ENCODE data around the gene CCDC197.

The CCDC197 gene

DNA sequence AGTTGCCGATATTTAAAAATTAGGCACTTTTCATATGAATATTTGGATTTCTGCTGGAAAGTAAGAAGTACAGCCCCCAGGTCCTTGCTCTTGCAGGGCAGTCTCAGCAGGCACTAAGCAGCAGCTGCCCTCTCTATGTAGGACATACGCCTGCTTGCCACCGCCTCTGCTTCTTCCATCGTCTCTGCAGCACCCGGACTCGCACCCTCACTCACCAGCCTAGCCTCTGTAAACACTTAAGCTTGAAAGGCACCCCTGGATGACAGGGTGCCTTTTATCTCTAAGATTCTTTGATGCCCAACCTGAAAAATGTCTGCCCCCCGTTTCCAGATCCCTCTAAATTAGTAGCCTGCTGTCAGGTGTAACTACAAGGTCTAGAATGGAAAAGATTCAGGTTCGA lies 48.0 kb downstream of the CCDC197 start:
- no peak for DNase-seq

GRCh38 chr14:94045563-94046345 lies 48.7 kb downstream of the CCDC197 start:
- DNase-seq: no peak

GRCh38 chr14:94046696-94047250 lies 49.7 kb downstream of the CCDC197 start:
- DNase-seq: no peak

DNA sequence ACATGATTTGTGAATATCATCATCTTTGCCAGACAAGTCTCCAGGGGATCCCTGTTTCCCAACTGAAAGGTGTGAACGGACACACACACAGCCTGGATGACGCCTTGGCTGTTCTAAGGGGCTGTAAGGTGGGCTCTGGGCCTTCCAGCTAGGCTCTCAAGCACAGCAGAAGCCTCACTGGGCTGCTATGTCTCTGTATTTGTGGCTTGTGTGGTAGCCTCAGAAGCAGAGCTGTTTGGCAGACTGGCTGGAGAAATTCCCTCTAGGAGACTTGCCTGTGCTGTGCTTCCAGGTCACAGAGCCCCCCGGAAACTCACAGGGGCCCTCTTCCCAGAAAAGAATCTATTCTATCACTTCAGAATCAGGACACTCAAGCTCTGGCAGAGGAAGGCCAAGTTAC lies 50.5 kb downstream of the CCDC197 start:
- DNase-seq: no peak

GRCh38 chr14:94048691-94049624 lies 51.9 kb downstream of the CCDC197 start:
- DNase-seq: no peak

DNA sequence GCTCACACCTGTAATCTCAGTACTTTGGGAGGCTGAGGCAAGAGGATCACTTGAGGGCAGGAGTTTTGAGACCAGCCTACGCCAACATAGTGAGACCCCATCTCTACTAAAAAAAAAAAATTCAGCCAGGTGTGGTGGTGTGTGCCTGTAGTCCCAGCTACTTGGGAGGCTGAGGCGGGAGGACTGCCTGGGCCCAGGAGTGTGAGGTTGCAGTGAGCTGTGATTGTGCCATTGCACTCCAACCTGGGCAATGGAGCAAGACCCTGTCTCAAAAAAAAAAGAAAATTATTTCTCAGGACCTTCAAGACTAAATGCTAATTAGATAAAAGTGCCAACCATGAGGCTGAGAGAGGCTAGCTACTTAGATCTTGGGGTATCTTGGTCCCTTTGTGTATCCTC lies 52.5 kb downstream of the CCDC197 start:
- DNase-seq: no peak

DNA sequence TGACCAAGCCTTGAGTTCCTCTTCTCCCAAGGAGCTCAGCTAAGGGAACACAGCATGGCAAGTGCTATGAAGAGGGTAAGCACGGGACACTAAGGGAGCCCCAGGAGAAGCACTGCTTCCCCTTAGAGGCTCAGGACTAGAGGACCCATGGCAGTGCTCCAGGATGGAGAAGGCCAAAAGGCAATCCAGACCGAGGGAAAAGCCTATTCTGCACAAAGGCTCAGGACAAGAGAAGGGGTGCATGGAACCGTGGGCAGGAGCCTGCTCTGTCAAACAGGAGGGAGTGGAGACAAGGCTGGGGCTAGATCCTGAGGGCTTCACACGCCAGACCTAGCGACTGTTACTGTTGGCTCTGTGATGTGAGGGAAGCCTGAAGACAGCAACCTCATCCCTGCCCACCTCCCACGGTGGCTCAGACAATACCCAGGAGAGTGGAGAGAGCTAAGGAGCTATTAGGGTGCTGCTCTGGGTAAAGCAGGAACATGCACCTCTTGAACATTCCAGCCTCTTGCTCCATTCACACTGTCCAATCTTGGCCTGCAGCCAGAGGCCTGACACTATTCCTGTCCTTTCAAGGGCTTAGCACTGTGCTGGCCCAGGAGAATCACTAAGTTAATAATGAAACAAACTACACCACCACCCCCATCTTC lies 53.3 kb downstream of the CCDC197 start:
- no peak for DNase-seq

DNA sequence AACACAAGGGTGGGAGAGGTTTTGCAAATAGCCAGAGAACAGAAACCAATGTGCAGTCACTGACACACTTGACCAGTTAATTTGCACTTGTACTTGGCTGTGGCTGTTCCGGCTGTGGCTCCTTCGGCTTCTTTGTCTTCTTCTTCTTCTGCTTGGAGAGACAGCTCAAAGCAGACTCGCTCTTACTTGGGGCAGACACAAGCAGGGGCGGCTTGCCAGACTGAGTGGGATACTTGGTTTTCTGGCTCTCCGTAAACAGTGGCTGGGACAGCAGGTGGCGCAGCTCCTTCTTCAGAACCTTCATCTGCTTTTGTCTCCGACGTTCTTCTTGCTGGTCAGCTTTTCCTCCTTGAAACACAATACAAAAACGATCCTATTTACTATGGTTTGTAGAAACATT lies 54.0 kb downstream of the CCDC197 start:
- DNase-seq: no peak

GRCh38 chr14:94051779-94052178 lies 54.7 kb downstream of the CCDC197 start:
- no peak for DNase-seq

DNA sequence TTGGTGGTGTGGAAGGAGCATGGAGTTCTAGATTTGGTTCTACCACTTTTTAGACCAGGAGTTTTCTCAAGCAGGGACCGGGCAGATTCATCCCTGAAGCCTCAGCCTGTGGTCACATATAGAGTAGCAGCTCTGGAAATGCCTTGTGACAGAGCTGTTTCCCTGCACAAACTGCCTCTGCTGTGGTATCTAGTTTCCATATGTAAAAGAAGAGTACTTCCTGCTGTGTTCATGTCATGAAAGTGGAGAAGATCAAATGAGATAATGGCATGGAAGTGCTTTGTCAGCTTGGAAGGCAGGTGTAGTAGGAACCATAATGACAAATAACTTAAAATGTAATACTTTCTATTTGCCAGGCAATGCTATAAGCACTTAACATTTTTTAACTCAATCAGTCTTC lies 55.1 kb downstream of the CCDC197 start:
- DNase-seq: no peak

GRCh38 chr14:94052662-94053061 lies 55.6 kb downstream of the CCDC197 start:
- DNase-seq: no peak

- DNase-seq: no peak
Observed at GRCh38 chr14:94054401-94054800, 57.3 kb downstream of the CCDC197 start.

GRCh38 chr14:94054936-94055335 lies 57.8 kb downstream of the CCDC197 start:
- no peak for DNase-seq

DNA sequence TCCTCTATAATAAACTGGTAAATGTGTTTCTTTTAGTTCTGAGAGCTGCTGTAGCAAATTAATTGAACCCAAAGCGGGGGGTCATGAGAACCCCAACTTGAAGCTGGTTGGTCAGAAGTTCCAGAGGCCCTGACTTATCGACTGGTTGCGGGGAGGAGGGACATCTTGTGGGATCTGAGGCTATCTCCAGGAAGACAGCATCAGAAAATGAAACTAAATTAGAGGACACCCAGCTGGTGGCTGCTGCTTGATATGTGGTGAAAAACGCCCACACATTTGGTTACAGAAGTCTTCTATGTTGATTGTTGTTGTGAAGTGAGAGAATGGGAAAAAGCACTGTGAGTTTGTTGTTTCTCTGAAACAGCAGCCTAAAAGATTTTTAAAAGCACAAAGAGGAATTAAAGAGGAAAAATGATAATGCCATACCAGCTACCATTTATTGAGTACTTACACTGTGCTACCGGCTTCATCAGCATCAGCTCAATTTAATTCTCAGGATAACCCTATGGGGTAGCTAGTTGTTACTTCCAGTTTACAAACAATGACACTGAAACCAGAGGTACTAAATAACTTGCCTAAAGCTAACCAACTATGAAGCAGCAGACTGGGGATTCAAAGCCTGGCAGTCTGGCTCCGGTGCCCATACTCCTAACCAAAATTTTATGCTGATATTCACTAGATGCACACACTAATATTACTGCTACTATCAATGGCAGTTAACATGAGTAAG lies 59.6 kb downstream of the CCDC197 start:
- DNase-seq: no peak

- DNase-seq: no peak
Observed at GRCh38 chr14:94058128-94058673, 61.1 kb downstream of the CCDC197 start.
